Measurements from ENCODE around the gene TSHZ2.

DNA sequence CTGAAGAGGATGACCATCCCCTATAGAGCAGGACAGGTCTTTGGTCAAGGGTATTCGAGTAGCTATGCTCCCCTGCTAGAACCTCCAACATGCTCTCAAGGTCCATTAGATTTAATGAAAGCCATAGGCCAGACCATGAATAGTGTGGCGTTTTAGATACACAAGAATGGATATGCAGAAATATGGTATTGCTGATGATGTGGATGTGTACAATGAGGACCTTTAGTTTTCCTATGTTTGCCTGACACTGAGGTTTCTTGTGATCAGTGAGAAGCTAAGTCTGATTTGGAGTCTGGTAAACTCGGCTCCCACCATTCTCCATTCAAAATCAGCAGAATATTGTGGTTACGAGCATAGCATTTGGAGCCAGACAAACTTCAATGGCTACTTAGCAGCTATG lies 125.6 kb downstream of the TSHZ2 start:
- TF ChIP-seq GATA2 (IDR thresholded peaks at IDR 0.05; ENCODE audit: low read depth, low read length) (no peak), GATA3 (IDR thresholded peaks at IDR 0.05; ENCODE audit: low read depth, low read length) (no peak)
